GM13977 (cell line): ENCODE measurements around the gene CLEC6A.
A peak's percentile ranks its signal among the peaks of the same experiment; 100 is the strongest.

Source experiments
- DNase-seq: peaks from one replicate; pipeline ENCODE4 v3.0.0; 2012; ENCODE audit warnings: low spot score
- CTCF ChIP-seq: IDR thresholded peaks from 2 replicates; pipeline ENCODE4 v1.5.1; 2012; ENCODE audit warnings: mild to moderate bottlenecking, control low read depth; ENCODE audit not compliant: insufficient read depth; ENCODE audit errors: extremely low read depth, missing control alignments
- in situ Hi-C: fragments of 300-500 bp; cut with MboI; formaldehyde crosslinking; loops from one replicate; pipeline ENCODE4 v1.12.0; 2022; ENCODE audit warnings: low sequenced_read_pairs, low pct_unique_long_range_greater_than_20kb, mixed read lengths, inconsistent platforms; ENCODE audit not compliant: unreplicated experiment

The CLEC6A gene

GRCh38 chr12:8499616-8500015 is 43.9 kb downstream of the CLEC6A start:
- peak; percentile 32 for TF ChIP-seq CTCF
- no peak for DNase-seq

GRCh38 chr12:8501720-8502119 is 46.0 kb downstream of the CLEC6A start:
- no peak for DNase-seq
- no peak for TF ChIP-seq CTCF
- in situ Hi-C loops = no loop called here

More at GRCh38 chr12:8499616-8500015, 43.9 kb downstream of the CLEC6A start:
- in situ Hi-C loops = no loop called here

DNA sequence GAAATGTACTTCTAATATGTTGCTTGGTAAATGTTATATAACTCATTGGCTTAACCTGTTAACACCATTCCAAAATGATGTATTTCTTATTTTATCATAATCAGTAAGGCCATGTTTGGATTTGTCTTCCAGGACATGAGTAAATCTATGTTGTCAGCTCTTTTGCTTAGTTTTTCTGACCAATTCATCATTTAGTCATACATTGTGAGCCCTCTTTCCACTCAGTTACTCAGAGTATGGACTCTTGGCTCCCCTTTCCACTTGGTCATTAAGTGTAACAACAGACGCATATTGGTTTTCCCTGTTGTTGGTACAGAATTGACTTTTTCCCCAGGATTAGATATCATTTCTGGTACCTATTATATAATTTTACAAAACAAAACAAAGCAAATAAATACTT is 48.6 kb downstream of the CLEC6A start:
- no peak for TF ChIP-seq CTCF
- no peak for DNase-seq
- in situ Hi-C loops = no loop called here

GRCh38 chr12:8507596-8507995 is 51.8 kb downstream of the CLEC6A start:
- in situ Hi-C loops = no loop called here
- no peak for DNase-seq
- TF ChIP-seq CTCF = no peak

DNA sequence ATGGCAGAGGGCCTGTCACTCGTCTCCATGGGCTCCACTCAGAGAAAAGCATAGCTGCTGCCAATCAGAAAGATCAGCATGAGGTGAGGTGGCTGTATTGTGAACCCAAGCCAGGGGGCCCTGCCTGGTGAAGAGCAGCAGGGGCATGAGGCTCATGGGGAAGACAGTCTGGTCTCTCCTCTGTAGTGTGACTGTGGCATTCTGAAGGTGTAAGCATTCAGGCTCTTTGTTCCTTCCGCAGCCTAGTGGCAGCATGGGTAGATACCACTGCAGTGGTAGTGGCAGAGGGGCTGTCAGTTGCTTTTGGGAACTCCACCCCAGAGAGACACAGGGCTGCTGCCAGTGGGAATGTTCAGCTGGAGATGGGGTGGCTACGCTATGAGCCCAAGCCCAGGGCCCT is 52.5 kb downstream of the CLEC6A start:
- in situ Hi-C loops = no loop called here
- no peak for DNase-seq
- TF ChIP-seq CTCF = no peak

- no peak for DNase-seq
- no peak for TF ChIP-seq CTCF
- in situ Hi-C loops = no loop called here
Observed at GRCh38 chr12:8508910-8509841, 53.4 kb downstream of the CLEC6A start.
